Colonic mucosa (tissue), 4 donors: ENCODE measurements around the gene OSBPL7. TPM values are rescaled to one million over a fixed set of nuclear protein-coding genes. Genes with fewer than 3 reads are reported as not detected.

ENCODE experiments used
- DNase-seq: peaks from one replicate; pipeline ENCODE4 v3.0.0-alpha.2; 2020
- H3K27ac ChIP-seq: fragments of 200-600 bp; one replicate; pipeline ENCODE4 v1.8.0; 2021
- H3K27me3 ChIP-seq: fragments of 200-600 bp; one replicate; pipeline ENCODE4 v1.8.0; 2021
- H3K36me3 ChIP-seq: fragments of 200-600 bp; one replicate; pipeline ENCODE4 v1.8.0; 2021
- H3K4me1 ChIP-seq: fragments of 200-600 bp; one replicate; pipeline ENCODE4 v1.8.0; 2021; ENCODE audit warnings: mild to moderate bottlenecking
- H3K4me3 ChIP-seq: fragments of 200-600 bp; one replicate; pipeline ENCODE4 v1.8.0; 2021
- H3K9ac ChIP-seq, 2 donors: one replicate each; pipeline ENCODE4 v1.7.0; 2013; ENCODE audit warnings: control low read depth in 2 of 2, low read depth in 2 of 2, low read length in 2 of 2
- H3K9me3 ChIP-seq: fragments of 200-600 bp; one replicate; pipeline ENCODE4 v1.8.0; 2021
- intact Hi-C: fragments of 100-400 bp; cut with DNase I; formaldehyde crosslinking; loops from one replicate; pipeline ENCODE4 v1.14.1; 2022
- total RNA-seq, 2 donors: library from RNA; stranded (reverse); fragmentation: NEBNext Ultra II Directional in 1 of 2; extraction: Animal tissue kit (Norgen Biotek cat#: 25700) in 1 of 2; gene quantifications; one replicate each; pipeline ENCODE4 v1.2.1, GENCODE V29; 2021
- TF ChIP-seq, protein P1 (sequence below): fragments of 200-600 bp; IDR thresholded peaks from one replicate; pipeline ENCODE4 v1.8.0; 2022; ENCODE audit warnings: antibody characterized with exemption, mild to moderate bottlenecking
- donor health status: healthy.
- donor health status: DM: no; HTN: no; CAD: no.
- donor health status: DM: no; HTN: no; CAD: no.

OSBPL7 gene
- total RNA-seq, 2 donors from 2014 or later, result 34.8 to 93.6 TPM

DNA sequence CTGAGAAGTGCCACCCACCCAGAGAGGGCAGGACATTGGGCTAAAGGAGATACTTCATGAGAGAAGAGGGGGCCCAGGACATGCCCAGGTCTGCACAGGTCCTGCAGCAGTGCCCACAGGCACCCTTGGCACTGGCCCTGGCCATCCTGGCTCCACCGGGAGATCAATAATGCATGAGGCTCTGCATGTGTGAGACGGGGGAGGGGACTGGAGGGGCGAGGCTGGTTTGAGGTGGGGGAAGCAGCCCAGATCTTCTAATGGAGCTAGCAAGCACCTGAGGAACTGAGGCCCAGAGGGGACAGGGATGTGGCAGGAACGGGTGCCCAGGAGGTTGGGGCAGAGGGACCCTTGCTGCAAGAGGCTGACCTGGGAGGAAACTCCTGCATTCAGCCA, 567 bp downstream of the OSBPL7 start:
- H3K4me1 ChIP-seq, result no peaks in the 10 kb centered on the region
- DNase-seq, result no peak
- no peaks in the 10 kb centered on the region for H3K27me3 ChIP-seq
- H3K4me3 ChIP-seq, result peak overlapping the region; percentile 64
- TF ChIP-seq, protein P1, sequence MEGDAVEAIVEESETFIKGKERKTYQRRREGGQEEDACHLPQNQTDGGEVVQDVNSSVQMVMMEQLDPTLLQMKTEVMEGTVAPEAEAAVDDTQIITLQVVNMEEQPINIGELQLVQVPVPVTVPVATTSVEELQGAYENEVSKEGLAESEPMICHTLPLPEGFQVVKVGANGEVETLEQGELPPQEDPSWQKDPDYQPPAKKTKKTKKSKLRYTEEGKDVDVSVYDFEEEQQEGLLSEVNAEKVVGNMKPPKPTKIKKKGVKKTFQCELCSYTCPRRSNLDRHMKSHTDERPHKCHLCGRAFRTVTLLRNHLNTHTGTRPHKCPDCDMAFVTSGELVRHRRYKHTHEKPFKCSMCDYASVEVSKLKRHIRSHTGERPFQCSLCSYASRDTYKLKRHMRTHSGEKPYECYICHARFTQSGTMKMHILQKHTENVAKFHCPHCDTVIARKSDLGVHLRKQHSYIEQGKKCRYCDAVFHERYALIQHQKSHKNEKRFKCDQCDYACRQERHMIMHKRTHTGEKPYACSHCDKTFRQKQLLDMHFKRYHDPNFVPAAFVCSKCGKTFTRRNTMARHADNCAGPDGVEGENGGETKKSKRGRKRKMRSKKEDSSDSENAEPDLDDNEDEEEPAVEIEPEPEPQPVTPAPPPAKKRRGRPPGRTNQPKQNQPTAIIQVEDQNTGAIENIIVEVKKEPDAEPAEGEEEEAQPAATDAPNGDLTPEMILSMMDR, result no peak
- H3K36me3 ChIP-seq, result peaks cover 9% of the 10 kb centered on the region
- intact Hi-C loops, result no loop called here
- H3K9ac ChIP-seq, result peak overlapping the region; percentile 80 to 84
- H3K27ac ChIP-seq, result peak overlapping the region; percentile 76
- H3K9me3 ChIP-seq, result no peaks in the 10 kb centered on the region

DNA sequence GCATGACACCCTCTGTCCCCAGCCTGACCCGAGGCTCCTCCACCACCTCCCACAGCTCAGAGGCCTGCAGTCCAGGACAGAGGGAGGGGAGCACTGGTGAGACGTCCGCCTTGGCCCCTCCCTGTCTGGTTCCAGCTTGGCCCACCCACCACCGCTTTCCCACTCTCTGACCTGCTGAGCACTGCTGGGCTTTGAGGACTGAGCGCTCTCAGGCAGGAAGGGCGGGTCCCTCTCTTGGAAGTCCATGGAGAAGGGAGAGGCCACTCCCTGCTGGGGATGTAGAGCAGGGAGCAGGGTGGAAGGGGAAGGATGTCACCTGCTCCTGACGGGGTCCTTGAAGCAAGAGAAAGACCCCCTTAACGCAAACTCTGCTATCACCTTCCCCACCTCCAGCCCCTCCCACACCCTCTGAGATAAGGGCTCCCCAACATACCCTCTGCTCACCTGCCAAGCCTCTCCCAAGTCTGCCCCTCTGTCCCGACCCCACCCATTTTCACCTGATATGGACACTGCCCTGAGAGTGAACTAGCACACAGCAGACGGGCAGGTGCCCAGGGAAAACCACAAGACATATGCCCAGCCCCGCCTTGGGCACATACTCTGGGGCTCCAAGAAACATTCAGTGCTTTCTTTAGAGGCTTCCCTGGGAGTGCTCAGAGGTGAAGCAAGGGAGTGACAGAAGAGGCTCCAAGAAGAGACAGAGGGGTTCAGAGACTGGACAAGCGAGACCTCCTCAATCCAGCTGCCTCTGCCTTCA, 1.4 kb downstream of the OSBPL7 start:
- Histone ChIP-seq H3K4me1 (no peaks in the 10 kb centered on the region), H3K27ac (peak overlapping the region; percentile 76), H3K36me3 (peaks cover 9% of the 10 kb centered on the region), H3K9ac (peak overlapping the region; percentile 80 to 84), H3K27me3 (no peaks in the 10 kb centered on the region), H3K9me3 (no peaks in the 10 kb centered on the region), H3K4me3 (peak overlapping the region; percentile 64)
- TF ChIP-seq, protein P1, result no peak
- intact Hi-C loops, result no loop called here
- DNase-seq, result peak; percentile 85

DNA sequence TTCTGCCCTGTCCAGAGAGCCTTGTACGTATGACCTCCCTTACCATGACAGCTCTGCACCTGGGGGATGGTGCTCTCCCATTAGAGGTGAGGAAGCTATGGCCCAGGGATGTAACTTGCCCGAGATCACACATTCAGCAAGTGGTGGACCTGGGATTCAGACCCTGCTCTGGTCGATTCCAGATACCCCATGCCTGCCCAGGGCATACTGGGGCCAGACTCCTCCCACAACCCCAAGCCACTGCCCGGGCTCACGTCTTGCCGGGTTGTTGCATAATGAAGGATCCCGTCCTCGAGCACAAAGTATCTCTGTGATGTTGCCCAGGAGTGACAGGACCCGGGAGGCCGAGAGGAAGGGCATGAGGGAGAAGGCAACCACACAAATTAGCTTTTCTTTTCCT, 2.1 kb downstream of the OSBPL7 start:
- no peaks in the 10 kb centered on the region for H3K9me3 ChIP-seq
- no peak overlapping the region for H3K9ac ChIP-seq
- peaks cover 9% of the 10 kb centered on the region for H3K36me3 ChIP-seq
- peak overlapping the region; percentile 76 for H3K27ac ChIP-seq
- TF ChIP-seq, protein P1, result no peak
- intact Hi-C loops, result no loop called here
- no peak for DNase-seq
- H3K4me1 ChIP-seq, result no peaks in the 10 kb centered on the region
- H3K4me3 ChIP-seq, result no peak overlapping the region
- no peaks in the 10 kb centered on the region for H3K27me3 ChIP-seq

DNA sequence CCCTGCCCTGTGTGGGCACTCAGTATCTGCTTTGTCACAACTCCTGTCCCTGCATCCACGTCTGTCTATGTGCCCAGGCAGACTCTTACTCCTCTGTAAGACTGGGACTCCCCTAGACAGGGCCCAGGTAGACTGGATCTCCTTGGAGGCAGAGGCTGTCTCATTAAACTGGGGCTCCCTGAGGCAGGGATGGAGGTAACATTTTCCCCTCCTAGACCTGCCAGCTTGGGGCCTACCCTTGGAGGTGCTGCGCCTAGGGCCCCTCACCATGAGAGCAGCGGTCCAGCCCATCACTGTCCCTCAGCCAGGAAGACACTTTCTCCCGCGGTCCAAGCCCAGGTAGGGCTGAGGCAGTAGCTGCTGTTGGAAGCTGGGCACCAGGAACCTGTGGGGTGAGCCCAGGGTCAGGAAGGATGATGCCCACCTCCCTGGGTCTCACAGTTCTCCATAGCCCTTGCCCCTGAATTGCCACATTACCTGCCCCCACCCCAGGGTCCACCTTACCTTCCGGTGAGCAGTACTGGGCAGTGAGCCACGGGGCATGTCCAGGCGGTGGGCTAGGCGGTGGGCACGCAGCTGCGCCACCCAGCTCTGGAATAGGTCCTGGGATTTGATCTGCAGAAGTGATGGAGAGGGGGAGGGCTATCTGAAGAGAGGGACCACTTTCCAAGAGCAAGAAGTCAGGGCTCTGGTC, 3.4 kb downstream of the OSBPL7 start:
- Histone ChIP-seq H3K9ac (no peak overlapping the region), H3K27ac (no peak overlapping the region), H3K36me3 (no peaks in the 10 kb centered on the region), H3K9me3 (no peaks in the 10 kb centered on the region), H3K27me3 (no peaks in the 10 kb centered on the region), H3K4me1 (peaks cover 4% of the 10 kb centered on the region), H3K4me3 (no peak overlapping the region)
- TF ChIP-seq, protein P1, result no peak
- no peak for DNase-seq
- intact Hi-C loops, result no loop called here

DNA sequence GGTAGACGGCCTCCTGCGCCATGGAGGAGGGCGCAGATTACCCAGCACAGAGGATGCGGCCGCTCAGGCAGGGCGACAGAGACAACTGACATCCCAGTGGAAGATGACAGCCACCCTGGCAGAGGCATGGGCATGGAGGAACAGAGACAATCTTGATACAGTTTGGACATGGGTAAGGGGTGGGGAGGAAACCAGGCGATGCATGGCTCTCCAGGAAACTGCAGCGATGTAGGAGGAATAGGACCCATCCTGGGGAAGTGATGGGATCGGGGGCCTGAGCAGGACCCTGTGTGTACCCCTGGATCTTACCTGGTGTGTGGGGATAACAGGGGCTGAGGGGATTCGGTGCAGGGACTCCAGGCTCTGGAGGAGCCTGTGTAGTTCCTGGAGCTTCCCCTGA, 4.6 kb downstream of the OSBPL7 start:
- no peak for DNase-seq
- TF ChIP-seq, protein P1, result no peak
- intact Hi-C loops, result no loop called here
- no peak overlapping the region for H3K4me3 ChIP-seq
- no peak overlapping the region for H3K27ac ChIP-seq
- H3K27me3 ChIP-seq, result no peaks in the 10 kb centered on the region
- H3K9ac ChIP-seq, result no peak overlapping the region
- peaks cover 4% of the 10 kb centered on the region for H3K4me1 ChIP-seq
- no peaks in the 10 kb centered on the region for H3K36me3 ChIP-seq
- no peaks in the 10 kb centered on the region for H3K9me3 ChIP-seq
